Natural killer cell (primary cell): ENCODE results near the gene ITGB1BP1. TPM values are rescaled to one million over a fixed set of nuclear protein-coding genes. Genes with fewer than 3 reads are reported as not detected.

Experiments
- ATAC-seq, 3 donors: fragments of 150-1000 bp in 2 of 3; fragments of 200-7000 bp in 1 of 3; cut with Tn5 transposase; 1 replicate in 1 of 3; 2 replicates in 2 of 3; pipeline ENCODE4 v1.10.0; 2021; ENCODE audit warnings: mild to moderate bottlenecking in 2 of 3, moderate library complexity in 2 of 3
- DNase-seq, 2 donors: peaks; one replicate each; pipeline versions ENCODE4 v3.0.0 to v3.0.0-alpha.2; 2013 to 2021; ENCODE audit warnings: mixed read lengths in 1 of 2
- H3K27ac ChIP-seq: one replicate; pipeline ENCODE4 v1.5.1; 2013; ENCODE audit warnings: mild to moderate bottlenecking, low read length
- H3K27me3 ChIP-seq: one replicate; pipeline ENCODE4 v1.6.1; 2013; ENCODE audit warnings: low read length; ENCODE audit not compliant: control insufficient read depth, insufficient read depth
- H3K36me3 ChIP-seq: one replicate; pipeline ENCODE4 v1.6.1; 2013; ENCODE audit warnings: low read length; ENCODE audit not compliant: control insufficient read depth, insufficient read depth
- H3K4me1 ChIP-seq: one replicate; pipeline ENCODE4 v1.6.1; 2013; ENCODE audit warnings: low read length; ENCODE audit not compliant: control insufficient read depth, insufficient read depth
- H3K4me3 ChIP-seq: one replicate; pipeline ENCODE4 v1.5.1; 2013; ENCODE audit warnings: low read length
- H3K9me3 ChIP-seq: one replicate; pipeline ENCODE4 v1.6.1; 2013; ENCODE audit warnings: low read length; ENCODE audit not compliant: control insufficient read depth, insufficient read depth
- H3K27ac Mint-ChIP-seq, 2 donors: one replicate each; pipeline ENCODE4 v1.8.0; 2022; ENCODE audit warnings: mild to moderate bottlenecking in 2 of 2, mixed read lengths in 2 of 2, moderate library complexity in 1 of 2
- H3K27me3 Mint-ChIP-seq, 2 donors: one replicate each; pipeline ENCODE4 v1.8.0; 2022; ENCODE audit warnings: low read depth in 2 of 2, mixed read lengths in 2 of 2
- H3K36me3 Mint-ChIP-seq: one replicate; pipeline ENCODE4 v1.8.0; 2022; ENCODE audit warnings: mixed read lengths
- H3K4me1 Mint-ChIP-seq, 2 donors: one replicate each; pipeline ENCODE4 v1.8.0; 2022; ENCODE audit warnings: mixed read lengths in 2 of 2
- H3K4me3 Mint-ChIP-seq: one replicate; pipeline ENCODE4 v1.8.0; 2022; ENCODE audit warnings: mild to moderate bottlenecking, moderate library complexity, mixed read lengths
- H3K9me3 Mint-ChIP-seq, 2 donors: one replicate each; pipeline ENCODE4 v1.8.0; 2022; ENCODE audit warnings: mixed read lengths in 2 of 2
- CTCF ChIP-seq: fragments of 200-600 bp; IDR thresholded peaks from one replicate; pipeline ENCODE4 v1.8.0; 2022; ENCODE audit warnings: antibody characterized with exemption
- WGBS: methylation state at CpG from one replicate; pipeline ENCODE4 v1.1.7; 2013; ENCODE audit warnings: missing lambda C conversion rate; ENCODE audit not compliant: insufficient coverage; 5-methylcytosine and 5-hydroxymethylcytosine counted together
- intact Hi-C: fragments of 100-400 bp; cut with micrococcal nuclease; formaldehyde crosslinking; loops from one replicate; pipeline ENCODE4 v1.14.2; 2022
- total RNA-seq, 4 donors: library from RNA; stranded (reverse); fragments of 120-200 nt in 1 of 4; gene quantifications; one replicate each; pipeline versions ENCODE4 v1.2.3 to v1.2.4, GENCODE V29; 2013 to 2022

ITGB1BP1 gene
- total RNA-seq, 3 donors from 2014 or later (not counting 1 experiment from before 2014, with no cell fraction given) = 66.9 to 114 (median 91.7) TPM

DNA sequence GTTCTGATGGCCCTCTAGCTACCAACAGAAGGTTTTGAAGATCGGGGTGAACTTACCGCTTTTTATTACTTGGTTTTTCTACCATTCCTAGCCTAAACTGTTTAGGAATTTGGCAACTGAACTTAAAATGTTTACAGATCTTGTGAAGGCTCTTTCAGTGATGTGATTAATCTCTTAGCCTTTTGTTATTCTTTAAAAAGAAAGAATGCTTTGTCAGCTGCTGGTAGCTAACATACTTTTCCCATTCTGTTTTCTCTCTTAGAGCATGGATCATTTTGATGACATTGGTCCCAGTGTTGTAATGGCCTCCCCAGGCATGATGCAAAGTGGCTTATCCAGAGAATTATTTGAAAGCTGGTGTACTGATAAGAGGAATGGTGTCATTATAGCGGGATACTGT, 18.2 kb upstream of the ITGB1BP1 start:
- H3K27me3 ChIP-seq = no peaks in the 10 kb centered on the region
- ATAC-seq (no peak), DNase-seq (no peak)
- Mint-ChIP-seq H3K9me3 (no peaks in the 10 kb centered on the region), H3K27me3 (no peaks in the 10 kb centered on the region), H3K4me3 (no peak overlapping the region), H3K36me3 (peaks cover 24% of the 10 kb centered on the region), H3K4me1 (no peaks in the 10 kb centered on the region), H3K27ac (no peak overlapping the region)
- no peak overlapping the region for H3K27ac ChIP-seq
- TF ChIP-seq CTCF = no peak
- H3K36me3 ChIP-seq = peaks cover 67% of the 10 kb centered on the region
- no peak overlapping the region for H3K4me3 ChIP-seq
- WGBS = 98% methylated on average over 3 of the region's 3 CpGs
- no peaks in the 10 kb centered on the region for H3K9me3 ChIP-seq
- intact Hi-C loops = no loop called here
- H3K4me1 ChIP-seq = no peaks in the 10 kb centered on the region

DNA sequence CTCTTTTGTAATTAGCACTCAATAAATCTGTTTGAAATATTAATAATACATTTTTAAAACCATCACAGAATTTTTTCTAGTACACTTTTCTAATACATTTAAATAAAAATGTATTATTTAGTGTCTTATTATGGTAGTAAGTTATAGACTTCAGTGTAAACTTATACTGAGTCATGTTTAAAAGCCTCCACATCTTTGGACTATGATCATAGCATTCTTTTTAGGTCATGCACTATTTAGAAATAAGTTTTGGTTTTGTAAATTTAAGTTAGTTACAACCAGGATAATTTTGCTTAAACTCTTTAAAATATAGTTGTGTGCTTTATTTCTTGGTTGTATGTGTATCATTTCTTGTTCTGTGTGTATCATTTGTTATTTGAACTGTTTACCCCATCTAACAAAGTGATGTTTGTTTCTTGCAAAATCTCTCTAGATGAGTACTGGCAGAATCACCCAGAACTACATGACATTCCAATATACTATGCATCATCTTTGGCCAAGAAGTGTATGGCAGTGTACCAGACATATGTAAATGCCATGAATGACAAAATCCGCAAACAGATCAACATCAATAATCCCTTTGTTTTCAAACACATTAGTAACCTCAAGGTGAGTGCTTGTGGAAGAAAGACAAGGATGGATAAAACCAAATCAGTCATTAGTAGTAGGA, 16.9 kb upstream of the ITGB1BP1 start:
- Histone ChIP-seq H3K4me1 (no peaks in the 10 kb centered on the region), H3K27ac (no peak overlapping the region), H3K4me3 (no peak overlapping the region), H3K9me3 (no peaks in the 10 kb centered on the region), H3K36me3 (peaks cover 62% of the 10 kb centered on the region), H3K27me3 (no peaks in the 10 kb centered on the region)
- DNase-seq (no peak), ATAC-seq (no peak)
- no peaks in the 10 kb centered on the region for H3K27me3 Mint-ChIP-seq
- H3K9me3 Mint-ChIP-seq = no peaks in the 10 kb centered on the region
- H3K27ac Mint-ChIP-seq = no peak overlapping the region
- H3K4me1 Mint-ChIP-seq = no peaks in the 10 kb centered on the region
- intact Hi-C loops = no loop called here
- TF ChIP-seq CTCF = no peak
- no CpG with 5 or more reads among the region's 1 CpG for whole genome bisulfite sequencing
- peaks cover 24% of the 10 kb centered on the region for H3K36me3 Mint-ChIP-seq
- no peak overlapping the region for H3K4me3 Mint-ChIP-seq

DNA sequence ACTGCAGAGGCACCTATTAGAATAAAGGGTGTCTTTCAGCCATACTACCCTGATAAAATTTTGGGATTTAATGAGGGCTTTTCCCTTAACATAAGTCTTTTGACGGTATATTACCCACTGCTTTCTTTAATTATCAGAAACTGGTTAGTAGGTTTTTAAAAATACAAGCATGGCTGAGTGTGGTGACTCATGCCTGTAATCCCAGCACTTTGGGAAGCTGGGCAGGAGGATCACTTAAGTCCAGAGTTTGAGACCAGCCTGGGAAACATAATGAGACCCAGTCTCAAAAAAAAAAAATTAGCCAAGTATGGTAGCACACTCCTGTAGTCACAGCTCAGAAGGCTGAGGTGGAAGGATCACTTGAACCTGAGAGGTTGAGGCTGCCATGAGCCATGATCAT, 16.2 kb upstream of the ITGB1BP1 start:
- DNase-seq (no peak), ATAC-seq (no peak)
- H3K4me3 Mint-ChIP-seq = no peak overlapping the region
- intact Hi-C loops = no loop called here
- no peak overlapping the region for H3K4me3 ChIP-seq
- no CpG with 5 or more reads among the region's 1 CpG for WGBS
- H3K36me3 ChIP-seq = peaks cover 65% of the 10 kb centered on the region
- no peak overlapping the region for H3K27ac Mint-ChIP-seq
- H3K27ac ChIP-seq = no peak overlapping the region
- no peaks in the 10 kb centered on the region for H3K9me3 Mint-ChIP-seq
- H3K4me1 ChIP-seq = no peaks in the 10 kb centered on the region
- peaks cover 24% of the 10 kb centered on the region for H3K36me3 Mint-ChIP-seq
- TF ChIP-seq CTCF = no peak
- no peaks in the 10 kb centered on the region for H3K4me1 Mint-ChIP-seq
- no peaks in the 10 kb centered on the region for H3K27me3 Mint-ChIP-seq
- no peaks in the 10 kb centered on the region for H3K27me3 ChIP-seq
- no peaks in the 10 kb centered on the region for H3K9me3 ChIP-seq

DNA sequence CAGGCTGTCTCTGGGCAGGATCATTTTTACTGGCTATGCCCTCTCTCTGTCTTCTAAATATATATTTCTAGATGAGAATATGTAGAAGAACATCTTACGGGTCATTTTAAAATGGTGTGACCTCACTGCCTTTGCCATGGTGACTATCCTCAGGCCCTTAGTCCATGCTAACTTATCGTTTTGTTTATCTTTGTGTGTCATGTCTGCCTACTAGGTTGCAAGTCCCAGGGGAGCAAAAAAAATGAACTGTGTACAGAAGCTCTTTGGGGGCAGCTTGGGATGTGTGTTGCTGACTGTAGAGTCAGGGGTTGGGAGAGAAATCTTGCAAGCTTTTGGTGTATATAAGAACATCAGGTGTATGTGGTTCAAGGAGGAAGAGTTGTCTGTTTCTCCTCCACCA, 11.2 kb upstream of the ITGB1BP1 start:
- ATAC-seq (no peak), DNase-seq (no peak)
- H3K27ac ChIP-seq = no peak overlapping the region
- no peaks in the 10 kb centered on the region for H3K9me3 ChIP-seq
- Mint-ChIP-seq H3K9me3 (no peaks in the 10 kb centered on the region), H3K27me3 (no peaks in the 10 kb centered on the region), H3K4me1 (no peaks in the 10 kb centered on the region), H3K36me3 (peaks cover 24% of the 10 kb centered on the region), H3K4me3 (no peak overlapping the region), H3K27ac (no peak overlapping the region)
- H3K27me3 ChIP-seq = no peaks in the 10 kb centered on the region
- intact Hi-C loops = no loop called here
- no peak for TF ChIP-seq CTCF
- 92% methylated on average over 2 of the region's 2 CpGs for WGBS
- H3K36me3 ChIP-seq = peaks cover 75% of the 10 kb centered on the region
- H3K4me1 ChIP-seq = no peaks in the 10 kb centered on the region
- no peak overlapping the region for H3K4me3 ChIP-seq
